Epithelial cell of esophagus (primary cell): ENCODE results near the gene GET4.

Experiments
- DNase-seq: peaks from one replicate; pipeline ENCODE4 v3.0.0; 2010; ENCODE audit warnings: low read depth
- H3K4me3 ChIP-seq: 2 replicates; pipeline ENCODE4 v1.5.1; 2011; ENCODE audit warnings: mild to moderate bottlenecking, low read length, control low read depth
- CTCF ChIP-seq: IDR thresholded peaks from 2 replicates; pipeline ENCODE4 v1.5.1; 2011; ENCODE audit warnings: low read depth, mild to moderate bottlenecking, low read length, control low read depth, inconsistent platforms; ENCODE audit not compliant: insufficient read depth; ENCODE audit errors: missing control alignments

GET4 gene

GRCh38 chr7:892648-893593 lies 16.6 kb downstream of the GET4 start:
- no peak for TF ChIP-seq CTCF
- H3K4me3 ChIP-seq = no peak overlapping the region
- no peak for DNase-seq

DNA sequence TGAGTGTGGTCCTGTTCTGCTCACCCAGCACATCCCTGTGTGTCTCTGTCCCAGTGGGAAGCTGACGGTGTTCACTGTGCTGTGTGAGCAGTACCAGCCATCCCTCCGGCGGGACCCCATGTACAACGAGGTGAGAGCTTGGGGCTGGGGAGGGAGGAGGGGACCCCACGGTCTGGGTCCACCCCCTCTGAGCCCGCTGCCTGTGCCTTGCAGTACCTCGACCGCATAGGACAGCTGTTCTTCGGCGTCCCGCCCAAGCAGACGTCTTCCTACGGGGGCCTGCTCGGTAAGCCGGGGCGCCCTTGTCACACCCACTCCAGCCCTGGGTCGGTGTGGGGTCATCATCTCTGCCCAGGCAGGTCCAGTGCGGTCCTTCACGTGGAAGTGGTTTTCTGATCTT lies 17.3 kb downstream of the GET4 start:
- H3K4me3 ChIP-seq = no peak overlapping the region
- DNase-seq = no peak
- no peak for TF ChIP-seq CTCF

- no peak overlapping the region for H3K4me3 ChIP-seq
- no peak for DNase-seq
- no peak for TF ChIP-seq CTCF
Observed at GRCh38 chr7:894164-894867, 18.0 kb downstream of the GET4 start.

- no peak overlapping the region for H3K4me3 ChIP-seq
- no peak for TF ChIP-seq CTCF
- no peak for DNase-seq
Observed at GRCh38 chr7:894927-895450, 18.6 kb downstream of the GET4 start.

DNA sequence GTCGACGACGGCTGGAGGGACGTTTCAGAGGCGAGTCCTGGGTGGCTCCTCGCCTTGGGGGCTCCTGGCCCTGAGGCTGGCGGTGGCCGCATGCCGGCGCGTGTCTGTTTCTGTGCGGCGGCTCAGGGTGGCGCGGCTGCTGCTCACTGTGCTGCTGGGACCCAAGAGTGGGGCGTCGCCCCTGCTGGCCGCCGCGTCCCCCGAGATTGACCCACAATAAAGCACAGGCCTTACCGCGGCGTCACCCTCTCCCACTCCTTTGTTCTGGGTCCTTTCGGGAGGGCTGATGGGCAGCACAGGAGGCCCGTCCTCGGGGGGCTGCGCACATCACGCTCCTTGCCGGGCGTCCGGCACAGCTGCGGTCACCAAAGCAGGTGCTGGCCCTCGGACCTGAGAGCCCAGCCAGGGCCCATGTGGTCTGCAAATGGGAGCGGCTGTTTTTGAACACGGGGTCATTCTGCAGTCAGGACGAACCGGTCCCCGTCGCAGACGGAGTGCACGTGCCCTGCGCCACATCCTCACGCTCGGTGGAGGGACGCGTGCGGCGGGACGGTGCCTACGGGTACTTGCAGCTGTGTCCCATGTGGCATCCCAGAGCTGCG lies 19.2 kb downstream of the GET4 start:
- H3K4me3 ChIP-seq = no peak overlapping the region
- DNase-seq = no peak
- TF ChIP-seq CTCF = no peak

GRCh38 chr7:896346-897075 lies 20.2 kb downstream of the GET4 start:
- DNase-seq = no peak
- no peak overlapping the region for H3K4me3 ChIP-seq
- no peak for TF ChIP-seq CTCF
